Glutamatergic neuron (in vitro differentiated cells): ENCODE data around the gene KCNH1. TPM values are rescaled to one million over a fixed set of nuclear protein-coding genes. Genes with fewer than 3 reads are reported as not detected.

Experiments
- DNase-seq: peaks from one replicate; pipeline ENCODE4 v3.0.0; 2022
- H3K27ac Mint-ChIP-seq: one replicate; pipeline ENCODE4 v1.8.0; 2020; ENCODE audit warnings: mild to moderate bottlenecking, mixed read lengths, inconsistent platforms; ENCODE audit not compliant: unreplicated experiment
- H3K27me3 Mint-ChIP-seq: one replicate; pipeline ENCODE4 v1.8.0; 2020; ENCODE audit warnings: mild to moderate bottlenecking, moderate library complexity, mixed read lengths, inconsistent platforms; ENCODE audit not compliant: unreplicated experiment
- H3K36me3 Mint-ChIP-seq: one replicate; pipeline ENCODE4 v1.8.0; 2020; ENCODE audit warnings: mild to moderate bottlenecking, mixed read lengths, inconsistent platforms; ENCODE audit not compliant: unreplicated experiment
- H3K4me1 Mint-ChIP-seq: one replicate; pipeline ENCODE4 v1.8.0; 2020; ENCODE audit warnings: mild to moderate bottlenecking, low read depth, mixed read lengths, inconsistent platforms; ENCODE audit not compliant: unreplicated experiment
- H3K4me3 Mint-ChIP-seq: one replicate; pipeline ENCODE4 v1.8.0; 2020; ENCODE audit warnings: mild to moderate bottlenecking, mixed read lengths, inconsistent platforms; ENCODE audit not compliant: unreplicated experiment
- H3K9me3 Mint-ChIP-seq: one replicate; pipeline ENCODE4 v1.8.0; 2020; ENCODE audit warnings: mild to moderate bottlenecking, moderate library complexity, mixed read lengths, inconsistent platforms; ENCODE audit not compliant: unreplicated experiment
- total RNA-seq: library from RNA; stranded (reverse); fragmentation: NEBNext Ultra II Directional; extraction: Animal tissue kit (Norgen Biotek cat#: 25700); gene quantifications from one replicate; pipeline ENCODE4 v1.2.1, GENCODE V29; 2021; ENCODE audit not compliant: unreplicated experiment
- TF ChIP-seq, protein P1 (sequence below): fragments of 200-600 bp; sonication (generic); IDR thresholded peaks from one replicate; pipeline ENCODE4 v1.5.0; 2021; ENCODE audit not compliant: partially characterized antibody, unreplicated experiment

The KCNH1 gene
- total RNA-seq, 1 donor from 2014 or later = 7.8 TPM

- no peaks in the 10 kb centered on the region for H3K36me3 Mint-ChIP-seq
- H3K27me3 Mint-ChIP-seq = no peaks in the 10 kb centered on the region
- no peaks in the 10 kb centered on the region for H3K9me3 Mint-ChIP-seq
- H3K4me1 Mint-ChIP-seq = peaks cover 15% of the 10 kb centered on the region
- TF ChIP-seq, protein P1, sequence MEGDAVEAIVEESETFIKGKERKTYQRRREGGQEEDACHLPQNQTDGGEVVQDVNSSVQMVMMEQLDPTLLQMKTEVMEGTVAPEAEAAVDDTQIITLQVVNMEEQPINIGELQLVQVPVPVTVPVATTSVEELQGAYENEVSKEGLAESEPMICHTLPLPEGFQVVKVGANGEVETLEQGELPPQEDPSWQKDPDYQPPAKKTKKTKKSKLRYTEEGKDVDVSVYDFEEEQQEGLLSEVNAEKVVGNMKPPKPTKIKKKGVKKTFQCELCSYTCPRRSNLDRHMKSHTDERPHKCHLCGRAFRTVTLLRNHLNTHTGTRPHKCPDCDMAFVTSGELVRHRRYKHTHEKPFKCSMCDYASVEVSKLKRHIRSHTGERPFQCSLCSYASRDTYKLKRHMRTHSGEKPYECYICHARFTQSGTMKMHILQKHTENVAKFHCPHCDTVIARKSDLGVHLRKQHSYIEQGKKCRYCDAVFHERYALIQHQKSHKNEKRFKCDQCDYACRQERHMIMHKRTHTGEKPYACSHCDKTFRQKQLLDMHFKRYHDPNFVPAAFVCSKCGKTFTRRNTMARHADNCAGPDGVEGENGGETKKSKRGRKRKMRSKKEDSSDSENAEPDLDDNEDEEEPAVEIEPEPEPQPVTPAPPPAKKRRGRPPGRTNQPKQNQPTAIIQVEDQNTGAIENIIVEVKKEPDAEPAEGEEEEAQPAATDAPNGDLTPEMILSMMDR = no peak
- no peak for DNase-seq
- no peak overlapping the region for H3K27ac Mint-ChIP-seq
- no peak overlapping the region for H3K4me3 Mint-ChIP-seq
These were observed 223.8 kb downstream of the KCNH1 start for GRCh38 chr1:210910020-210910575.

- H3K27ac Mint-ChIP-seq = no peak overlapping the region
- TF ChIP-seq, protein P1 = no peak
- no peaks in the 10 kb centered on the region for H3K9me3 Mint-ChIP-seq
- H3K4me3 Mint-ChIP-seq = no peak overlapping the region
- H3K4me1 Mint-ChIP-seq = peaks cover 8% of the 10 kb centered on the region
- H3K36me3 Mint-ChIP-seq = no peaks in the 10 kb centered on the region
- no peaks in the 10 kb centered on the region for H3K27me3 Mint-ChIP-seq
- DNase-seq = no peak
These were observed 225.2 kb downstream of the KCNH1 start for GRCh38 chr1:210908791-210909190.

- TF ChIP-seq, protein P1 = no peak
- Mint-ChIP-seq H3K4me3 (no peak overlapping the region), H3K27me3 (no peaks in the 10 kb centered on the region), H3K9me3 (no peaks in the 10 kb centered on the region), H3K4me1 (peaks cover 8% of the 10 kb centered on the region), H3K27ac (no peak overlapping the region), H3K36me3 (no peaks in the 10 kb centered on the region)
- DNase-seq = no peak
These were observed 225.7 kb downstream of the KCNH1 start for GRCh38 chr1:210908257-210908656.

DNA sequence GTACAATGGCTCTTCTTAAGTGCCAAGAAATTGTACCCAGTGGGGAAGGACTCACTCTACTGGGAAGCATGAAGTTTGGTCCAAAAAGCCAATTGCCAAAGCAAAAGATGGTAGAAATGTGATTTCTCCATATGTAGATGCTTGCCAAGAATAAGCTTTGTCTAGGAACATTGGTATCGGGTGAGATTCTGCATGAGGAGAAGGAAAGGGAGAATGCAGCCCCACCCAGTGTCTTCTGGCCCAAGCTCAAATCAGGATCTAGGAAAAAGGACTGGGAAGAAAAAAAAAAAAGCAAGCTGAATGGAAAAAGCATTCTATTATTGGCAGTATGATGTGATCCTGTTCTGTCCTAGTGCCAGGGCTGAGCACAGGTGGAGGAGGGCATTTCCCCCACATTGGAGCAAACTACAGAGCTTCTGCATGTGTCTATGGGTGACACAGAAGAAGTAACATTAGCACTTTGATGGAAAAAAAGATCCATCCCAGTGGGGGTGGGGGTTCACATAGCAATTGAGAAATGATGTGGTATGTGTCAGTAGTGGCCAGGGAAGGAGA lies 226.6 kb downstream of the KCNH1 start:
- H3K36me3 Mint-ChIP-seq = no peaks in the 10 kb centered on the region
- H3K27me3 Mint-ChIP-seq = no peaks in the 10 kb centered on the region
- TF ChIP-seq, protein P1 = no peak
- no peak overlapping the region for H3K4me3 Mint-ChIP-seq
- H3K4me1 Mint-ChIP-seq = peaks cover 8% of the 10 kb centered on the region
- H3K27ac Mint-ChIP-seq = no peak overlapping the region
- no peak for DNase-seq
- no peaks in the 10 kb centered on the region for H3K9me3 Mint-ChIP-seq

- peaks cover 5% of the 10 kb centered on the region for H3K36me3 Mint-ChIP-seq
- peaks cover 2% of the 10 kb centered on the region for H3K9me3 Mint-ChIP-seq
- TF ChIP-seq, protein P1 = no peak
- H3K27ac Mint-ChIP-seq = no peak overlapping the region
- no peak overlapping the region for H3K4me3 Mint-ChIP-seq
- peaks cover 12% of the 10 kb centered on the region for H3K4me1 Mint-ChIP-seq
- peaks cover 2% of the 10 kb centered on the region for H3K27me3 Mint-ChIP-seq
- no peak for DNase-seq
These were observed 227.9 kb downstream of the KCNH1 start for GRCh38 chr1:210905944-210906453.
